ENCODE data around the gene CR1L. TPM values are rescaled to one million over a fixed set of nuclear protein-coding genes. Genes with fewer than 3 reads are reported as not detected.
"Not testable (repeated sequence)": the region's sequence is repeated elsewhere in the genome, so short reads cannot be mapped to it uniquely, and the experiment has no call there.

The CR1L gene
- total RNA-seq, 1 donor: under 0.01 TPM

- DNase-seq (ENCODE audit: low read depth in 2 of 3, low spot score in 2 of 3): no peak
Observed at GRCh38 chr1:207645635-207646081, 725 bp downstream of the CR1L start.

GRCh38 chr1:207646171-207646570, 1.2 kb downstream of the CR1L start:
- DNase-seq (ENCODE audit: low read depth in 2 of 3, low spot score in 2 of 3): no peak

- DNase-seq (ENCODE audit: low read depth in 2 of 3, low spot score in 2 of 3): no peak
Observed at GRCh38 chr1:207646944-207647579, 2.1 kb downstream of the CR1L start.

GRCh38 chr1:207647671-207648333, 2.9 kb downstream of the CR1L start:
- DNase-seq (ENCODE audit: low read depth in 2 of 3, low spot score in 2 of 3): peak in 1 of 3 donors; percentile 29

- DNase-seq (ENCODE audit: low read depth in 2 of 3, low spot score in 2 of 3): no peak
Observed at GRCh38 chr1:207648334-207649209, 3.6 kb downstream of the CR1L start.

- DNase-seq (ENCODE audit: low read depth in 2 of 3, low spot score in 2 of 3): no peak
Observed at GRCh38 chr1:207649210-207649753, 4.3 kb downstream of the CR1L start.

- DNase-seq (ENCODE audit: low read depth in 2 of 3, low spot score in 2 of 3): no peak
Observed at GRCh38 chr1:207649865-207650580, 5.1 kb downstream of the CR1L start.

GRCh38 chr1:207651583-207651982, 6.7 kb downstream of the CR1L start:
- no peak for DNase-seq (ENCODE audit: low read depth in 2 of 3, low spot score in 2 of 3)

- DNase-seq (ENCODE audit: low read depth in 2 of 3, low spot score in 2 of 3): no peak
Observed at GRCh38 chr1:207654320-207654719, 9.4 kb downstream of the CR1L start.

GRCh38 chr1:207658408-207658807, 13.5 kb downstream of the CR1L start:
- no peak for DNase-seq (ENCODE audit: low read depth in 2 of 3, low spot score in 2 of 3)

GRCh38 chr1:207658904-207659485, 14.1 kb downstream of the CR1L start:
- no peak for DNase-seq (ENCODE audit: low read depth in 2 of 3, low spot score in 2 of 3)

- DNase-seq (ENCODE audit: low read depth in 2 of 3, low spot score in 2 of 3): no peak
Observed at GRCh38 chr1:207659545-207660153, 14.7 kb downstream of the CR1L start.

- DNase-seq (ENCODE audit: low read depth in 2 of 3, low spot score in 2 of 3): not testable (repeated sequence)
Observed at GRCh38 chr1:207661420-207661819, 16.5 kb downstream of the CR1L start.

- DNase-seq (ENCODE audit: low read depth in 2 of 3, low spot score in 2 of 3): no peak
Observed at GRCh38 chr1:207666342-207666741, 21.4 kb downstream of the CR1L start.

- no peak for DNase-seq (ENCODE audit: low read depth in 2 of 3, low spot score in 2 of 3)
Observed at GRCh38 chr1:207669528-207670009, 24.6 kb downstream of the CR1L start.

- DNase-seq (ENCODE audit: low read depth in 2 of 3, low spot score in 2 of 3): no peak
Observed at GRCh38 chr1:207670192-207670591, 25.3 kb downstream of the CR1L start.

- DNase-seq (ENCODE audit: low read depth in 2 of 3, low spot score in 2 of 3): no peak
Observed at GRCh38 chr1:207670997-207671396, 26.1 kb downstream of the CR1L start.

- peak in 2 of 3 donors; percentile 70 to 79 for DNase-seq (ENCODE audit: low read depth in 2 of 3, low spot score in 2 of 3)
Observed at GRCh38 chr1:207672522-207673130, 27.7 kb downstream of the CR1L start.

GRCh38 chr1:207673399-207673798, 28.5 kb downstream of the CR1L start:
- no peak for DNase-seq (ENCODE audit: low read depth in 2 of 3, low spot score in 2 of 3)
